GM23338 (cell line): ENCODE measurements around the gene CCDC167. TPM values are rescaled to one million over a fixed set of nuclear protein-coding genes. Genes with fewer than 3 reads are reported as not detected.

ENCODE experiments used
- ATAC-seq: fragments of 200-7000 bp; cut with Tn5 transposase; 3 replicates; pipeline ENCODE4 v1.9.1; 2020
- DNase-seq: peaks from one replicate; pipeline ENCODE4 v3.0.0-alpha.2; 2015; ENCODE audit warnings: low spot score
- H2AFZ ChIP-seq: fragments of 200-600 bp; sonication (generic); 2 replicates; pipeline ENCODE4 v1.8.0; 2016; ENCODE audit warnings: antibody characterized with exemption, mild to moderate bottlenecking, moderate library complexity
- H3F3A ChIP-seq: fragments of 200-600 bp; sonication (generic); replicated peaks from 2 replicates; pipeline ENCODE4 v1.8.0; 2017; ENCODE audit warnings: antibody characterized with exemption, mixed run types, low read depth
- H3K27ac ChIP-seq: fragments of 200-600 bp; sonication (generic); 2 replicates; pipeline ENCODE4 v1.6.1; 2016; ENCODE audit warnings: low read depth
- H3K27me3 ChIP-seq: fragments of 200-600 bp; sonication (generic); 2 replicates; pipeline ENCODE4 v1.8.0; 2016; ENCODE audit warnings: mild to moderate bottlenecking, mixed run types, moderate library complexity; ENCODE audit not compliant: insufficient read depth
- H3K36me3 ChIP-seq: fragments of 200-600 bp; sonication (generic); 2 replicates; pipeline ENCODE4 v1.8.0; 2016; ENCODE audit warnings: mild to moderate bottlenecking; ENCODE audit not compliant: insufficient read depth
- H3K4me1 ChIP-seq: fragments of 200-600 bp; sonication (generic); 2 replicates; pipeline ENCODE4 v1.8.0; 2016; ENCODE audit warnings: mild to moderate bottlenecking, moderate library complexity; ENCODE audit not compliant: insufficient read depth
- H3K4me2 ChIP-seq: fragments of 200-600 bp; sonication (generic); 2 replicates; pipeline ENCODE4 v1.7.1; 2017; ENCODE audit warnings: mixed run types
- H3K4me3 ChIP-seq: fragments of 200-600 bp; sonication (generic); 2 replicates; pipeline ENCODE4 v1.6.1; 2016; ENCODE audit warnings: mixed run types
- H3K79me2 ChIP-seq: fragments of 200-600 bp; sonication (generic); replicated peaks from 2 replicates; pipeline ENCODE4 v1.8.0; 2017; ENCODE audit warnings: mild to moderate bottlenecking; ENCODE audit not compliant: insufficient read depth
- H3K9me2 ChIP-seq: fragments of 200-600 bp; sonication (generic); 2 replicates; pipeline ENCODE4 v1.8.0; 2017; ENCODE audit not compliant: insufficient read depth
- H4K20me1 ChIP-seq: fragments of 200-600 bp; sonication (generic); replicated peaks from 2 replicates; pipeline ENCODE4 v1.8.0; 2017; ENCODE audit warnings: mild to moderate bottlenecking; ENCODE audit not compliant: insufficient read depth
- H3K27ac Mint-ChIP-seq: 2 replicates; pipeline ENCODE4 v1.8.0; 2020; ENCODE audit warnings: inconsistent platforms, mild to moderate bottlenecking, moderate library complexity, mixed read lengths
- H3K27me3 Mint-ChIP-seq: 3 replicates; pipeline ENCODE4 v1.8.0; 2022; ENCODE audit warnings: low read depth, mild to moderate bottlenecking, moderate library complexity, mixed read lengths, inconsistent platforms; ENCODE audit not compliant: insufficient read depth, poor library complexity
- H3K36me3 Mint-ChIP-seq: 3 replicates; pipeline ENCODE4 v1.8.0; 2021; ENCODE audit warnings: low read depth, mild to moderate bottlenecking, inconsistent platforms, moderate library complexity, mixed read lengths
- H3K4me1 Mint-ChIP-seq: 3 replicates; pipeline ENCODE4 v1.8.0; 2020; ENCODE audit warnings: mild to moderate bottlenecking, inconsistent platforms, mixed read lengths
- H3K4me3 Mint-ChIP-seq: 3 replicates; pipeline ENCODE4 v1.8.0; 2021; ENCODE audit warnings: moderate library complexity, mild to moderate bottlenecking, inconsistent platforms, mixed read lengths
- H3K9me3 Mint-ChIP-seq: 3 replicates; pipeline ENCODE4 v1.8.0; 2020; ENCODE audit warnings: moderate library complexity, mild to moderate bottlenecking, inconsistent platforms, mixed read lengths
- REST ChIP-seq: IDR thresholded peaks from one replicate; pipeline ENCODE4 v1.6.1; 2018; ENCODE audit warnings: antibody characterized with exemption; ENCODE audit not compliant: unreplicated experiment
- ZNF114 ChIP-seq: fragments of 250-450 bp; sonication (Bioruptor Pico); IDR thresholded peaks from 2 replicates; pipeline ENCODE4 v1.5.0; 2020; ENCODE audit warnings: mild to moderate bottlenecking, moderate library complexity
- polyA plus RNA-seq: library from polyadenylated mRNA; unstranded; fragments of >200 nt; fragmentation: Nextera tagmentation; extraction: Ambion mirVana; gene quantifications from 2 replicates; pipeline ENCODE4 v1.2.1, GENCODE V29; 2016
- total RNA-seq: library from RNA; depleted of rRNA; stranded (reverse); fragments of >200 nt; shearing (Covaris generic); gene quantifications from 2 replicates; pipeline ENCODE4 v1.2.3, GENCODE V29; 2014
- TF ChIP-seq, protein P1 (sequence below), 2 experiments: fragments of 200-600 bp in 1 of 2; sonication (generic) in 1 of 2; conservative IDR thresholded peaks; 2 replicates each; pipeline versions ENCODE4 v1.5.1 to v1.6.1; 2016 to 2017; ENCODE audit warnings: antibody characterized with exemption in 2 of 2, low read depth in 2 of 2, mild to moderate bottlenecking in 2 of 2, moderate library complexity in 1 of 2

Gene CCDC167
- total and polyA plus RNA-seq, 2 experiments from 2014 or later, result 17.6 to 21.4 TPM

GRCh38 chr6:37456126-37456525 lies 43.6 kb downstream of the CCDC167 start (continued):
- TF ChIP-seq REST, result no peak

GRCh38 chr6:37454420-37455140 lies 45.1 kb downstream of the CCDC167 start:
- no peak overlapping the region for H3K4me2 ChIP-seq
- peaks cover 9% of the 10 kb centered on the region; the same call in 1 of the 2 replicates for H4K20me1 ChIP-seq
- TF ChIP-seq, protein P1, sequence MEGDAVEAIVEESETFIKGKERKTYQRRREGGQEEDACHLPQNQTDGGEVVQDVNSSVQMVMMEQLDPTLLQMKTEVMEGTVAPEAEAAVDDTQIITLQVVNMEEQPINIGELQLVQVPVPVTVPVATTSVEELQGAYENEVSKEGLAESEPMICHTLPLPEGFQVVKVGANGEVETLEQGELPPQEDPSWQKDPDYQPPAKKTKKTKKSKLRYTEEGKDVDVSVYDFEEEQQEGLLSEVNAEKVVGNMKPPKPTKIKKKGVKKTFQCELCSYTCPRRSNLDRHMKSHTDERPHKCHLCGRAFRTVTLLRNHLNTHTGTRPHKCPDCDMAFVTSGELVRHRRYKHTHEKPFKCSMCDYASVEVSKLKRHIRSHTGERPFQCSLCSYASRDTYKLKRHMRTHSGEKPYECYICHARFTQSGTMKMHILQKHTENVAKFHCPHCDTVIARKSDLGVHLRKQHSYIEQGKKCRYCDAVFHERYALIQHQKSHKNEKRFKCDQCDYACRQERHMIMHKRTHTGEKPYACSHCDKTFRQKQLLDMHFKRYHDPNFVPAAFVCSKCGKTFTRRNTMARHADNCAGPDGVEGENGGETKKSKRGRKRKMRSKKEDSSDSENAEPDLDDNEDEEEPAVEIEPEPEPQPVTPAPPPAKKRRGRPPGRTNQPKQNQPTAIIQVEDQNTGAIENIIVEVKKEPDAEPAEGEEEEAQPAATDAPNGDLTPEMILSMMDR (conservative IDR thresholded peaks at IDR 0.05; ENCODE audit: low read depth in 2 of 2), result no peak
- no peak for TF ChIP-seq ZNF114
- TF ChIP-seq REST, result no peak
- peaks cover 2% of the 10 kb centered on the region for H3K27me3 Mint-ChIP-seq
- H3K79me2 ChIP-seq, result no peaks in the 10 kb centered on the region
- H3K9me2 ChIP-seq, result no peaks in the 10 kb centered on the region
- no peaks in the 10 kb centered on the region for H3K9me3 Mint-ChIP-seq
- no peak overlapping the region for H3K27ac ChIP-seq
- H3K27ac Mint-ChIP-seq, result no peak overlapping the region
- no peak overlapping the region for H3K4me3 ChIP-seq
- peaks cover 12% of the 10 kb centered on the region for H3K36me3 ChIP-seq
- no peak for DNase-seq
- no peak overlapping the region for H3K4me3 Mint-ChIP-seq
- 0 out of 3 replicates have a peak, but pooled peaks cover 3% of the 10 kb centered on the region for H3K4me1 Mint-ChIP-seq
- H3K4me1 ChIP-seq, result no peaks in the 10 kb centered on the region
- H3F3A ChIP-seq, result no peaks in the 10 kb centered on the region
- peaks cover 31% of the 10 kb centered on the region for H3K36me3 Mint-ChIP-seq
- ATAC-seq, result no peak
- no peak overlapping the region for H2AFZ ChIP-seq
- H3K27me3 ChIP-seq, result no peaks in the 10 kb centered on the region
